ENCODE data around the gene CPNE1. TPM values are rescaled to one million over a fixed set of nuclear protein-coding genes. Genes with fewer than 3 reads are reported as not detected.

The CPNE1 gene
- total RNA-seq, 4 donors from 2014 or later = 84.9 to 201 (median 127) TPM

GRCh38 chr20:35583636-35584560 is 80.8 kb downstream of the CPNE1 start:
- DNase-seq = peak in 1 of 3 donors; percentile 21
- H3K4me1 ChIP-seq = no peaks in the 10 kb centered on the region
- no peak overlapping the region for H3K4me3 ChIP-seq
- H3K36me3 ChIP-seq = no peaks in the 10 kb centered on the region
- H3K27ac ChIP-seq = no peak overlapping the region
- TF ChIP-seq CTCF (IDR thresholded peaks at IDR 0.05) (no peak), POLR2A (IDR thresholded peaks at IDR 0.05) (no peak)
- no peaks in the 10 kb centered on the region for H3K27me3 ChIP-seq
- no peaks in the 10 kb centered on the region for H3K9me3 ChIP-seq

- DNase-seq = peak in 1 of 3 donors; percentile 28
- H3K27me3 ChIP-seq = no peaks in the 10 kb centered on the region
- H3K4me1 ChIP-seq = no peaks in the 10 kb centered on the region
- H3K9me3 ChIP-seq = no peaks in the 10 kb centered on the region
- no peak for TF ChIP-seq POLR2A (IDR thresholded peaks at IDR 0.05)
- TF ChIP-seq CTCF (IDR thresholded peaks at IDR 0.05) = no peak
- no peak overlapping the region for H3K4me3 ChIP-seq
- no peaks in the 10 kb centered on the region for H3K36me3 ChIP-seq
- H3K27ac ChIP-seq = no peak overlapping the region
These were observed 81.8 kb downstream of the CPNE1 start for GRCh38 chr20:35582741-35583404.

GRCh38 chr20:35582131-35582530 is 82.6 kb downstream of the CPNE1 start:
- Histone ChIP-seq H3K27me3 (no peaks in the 10 kb centered on the region), H3K4me3 (no peak overlapping the region), H3K4me1 (no peaks in the 10 kb centered on the region), H3K9me3 (no peaks in the 10 kb centered on the region), H3K27ac (no peak overlapping the region), H3K36me3 (no peaks in the 10 kb centered on the region)
- no peak for DNase-seq
- TF ChIP-seq CTCF (IDR thresholded peaks at IDR 0.05) (no peak), POLR2A (IDR thresholded peaks at IDR 0.05) (no peak)

GRCh38 chr20:35579196-35579595 is 85.5 kb downstream of the CPNE1 start:
- Histone ChIP-seq H3K36me3 (no peaks in the 10 kb centered on the region), H3K9me3 (no peaks in the 10 kb centered on the region), H3K4me3 (no peak overlapping the region), H3K27me3 (no peaks in the 10 kb centered on the region), H3K27ac (no peak overlapping the region), H3K4me1 (no peaks in the 10 kb centered on the region)
- no peak for DNase-seq
- TF ChIP-seq POLR2A (IDR thresholded peaks at IDR 0.05) = no peak
- no peak for TF ChIP-seq CTCF (IDR thresholded peaks at IDR 0.05)

GRCh38 chr20:35578469-35578868 is 86.2 kb downstream of the CPNE1 start:
- Histone ChIP-seq H3K4me3 (no peak overlapping the region), H3K4me1 (no peaks in the 10 kb centered on the region), H3K27me3 (no peaks in the 10 kb centered on the region), H3K9me3 (peaks cover 0 to under 1% (median 0%) of the 10 kb centered on the region in 4 donors), H3K27ac (no peak overlapping the region), H3K36me3 (no peaks in the 10 kb centered on the region)
- TF ChIP-seq CTCF (IDR thresholded peaks at IDR 0.05) = no peak
- no peak for TF ChIP-seq POLR2A (IDR thresholded peaks at IDR 0.05)
- DNase-seq = no peak

All from Peyer's patch (tissue), 4 donors.